GM21528 (cell line): Measurements from ENCODE around the gene DBF4B.

Experiments
- ATAC-seq: cut with Tn5 transposase; IDR thresholded peaks from one replicate; pipeline ENCODE4 v1.9.1; 2021; ENCODE audit warnings: mild to moderate bottlenecking, moderate library complexity; ENCODE audit not compliant: unreplicated experiment, low FRiP score

Gene DBF4B

GRCh38 chr17:44775838-44776621, 67.6 kb downstream of the DBF4B start:
- peak; percentile 5 for ATAC-seq

- no peak for ATAC-seq
Observed at GRCh38 chr17:44776628-44777393, 68.3 kb downstream of the DBF4B start.

GRCh38 chr17:44777394-44778348, 69.2 kb downstream of the DBF4B start:
- ATAC-seq = no peak

- no peak for ATAC-seq
Observed at GRCh38 chr17:44778656-44779210, 70.3 kb downstream of the DBF4B start.

GRCh38 chr17:44779211-44780025, 71.0 kb downstream of the DBF4B start:
- no peak for ATAC-seq

- ATAC-seq = no peak
Observed at GRCh38 chr17:44780161-44780560, 71.7 kb downstream of the DBF4B start.

- ATAC-seq = no peak
Observed at GRCh38 chr17:44780845-44781480, 72.5 kb downstream of the DBF4B start.

- no peak for ATAC-seq
Observed at GRCh38 chr17:44781551-44782325, 73.3 kb downstream of the DBF4B start.

- no peak for ATAC-seq
Observed at GRCh38 chr17:44782326-44782850, 73.9 kb downstream of the DBF4B start.

GRCh38 chr17:44785921-44786320, 77.5 kb downstream of the DBF4B start:
- ATAC-seq = no peak

GRCh38 chr17:44786551-44787081, 78.2 kb downstream of the DBF4B start:
- no peak for ATAC-seq

GRCh38 chr17:44787271-44787940, 78.9 kb downstream of the DBF4B start:
- no peak for ATAC-seq

- ATAC-seq = no peak
Observed at GRCh38 chr17:44788139-44788538, 79.7 kb downstream of the DBF4B start.

- no peak for ATAC-seq
Observed at GRCh38 chr17:44792276-44792675, 83.8 kb downstream of the DBF4B start.

GRCh38 chr17:44793885-44794842, 85.7 kb downstream of the DBF4B start:
- ATAC-seq = no peak

- ATAC-seq = no peak
Observed at GRCh38 chr17:44794851-44795413, 86.5 kb downstream of the DBF4B start.
